ENCODE results near the gene AFP.

DNA sequence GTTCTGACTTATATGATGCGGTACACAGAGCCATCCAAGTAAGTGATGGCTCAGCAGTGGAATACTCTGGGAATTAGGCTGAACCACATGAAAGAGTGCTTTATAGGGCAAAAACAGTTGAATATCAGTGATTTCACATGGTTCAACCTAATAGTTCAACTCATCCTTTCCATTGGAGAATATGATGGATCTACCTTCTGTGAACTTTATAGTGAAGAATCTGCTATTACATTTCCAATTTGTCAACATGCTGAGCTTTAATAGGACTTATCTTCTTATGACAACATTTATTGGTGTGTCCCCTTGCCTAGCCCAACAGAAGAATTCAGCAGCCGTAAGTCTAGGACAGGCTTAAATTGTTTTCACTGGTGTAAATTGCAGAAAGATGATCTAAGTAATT, 15.4 kb upstream of the AFP start:
- TF ChIP-seq, protein P1, sequence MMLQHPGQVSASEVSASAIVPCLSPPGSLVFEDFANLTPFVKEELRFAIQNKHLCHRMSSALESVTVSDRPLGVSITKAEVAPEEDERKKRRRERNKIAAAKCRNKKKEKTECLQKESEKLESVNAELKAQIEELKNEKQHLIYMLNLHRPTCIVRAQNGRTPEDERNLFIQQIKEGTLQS (IDR thresholded peaks at IDR 0.05) = no peak
- TF ChIP-seq, protein P1 (CRISPR knock-in tag; conservative IDR thresholded peaks at IDR 0.05) = no peak
- no peak for TF ChIP-seq ZNF140 (CRISPR knock-in tag; IDR thresholded peaks at IDR 0.05)
- no peak for TF ChIP-seq CTCF (IDR thresholded peaks at IDR 0.05 in 2 of 3, conservative IDR thresholded peaks at IDR 0.05 in 1 of 3; ENCODE audit: insufficient read depth in 2 of 3, low read depth in 1 of 3, low read length in 3 of 3)
